Activated CD4-positive, CD25-positive, alpha-beta regulatory T cell (primary cell): ENCODE results near the gene DUSP8.

Source experiments
- DNase-seq, 4 experiments: peaks; one replicate each; lab custom pipeline; 2025; lab: John Stamatoyannopoulos, UW

DUSP8 gene

DNA sequence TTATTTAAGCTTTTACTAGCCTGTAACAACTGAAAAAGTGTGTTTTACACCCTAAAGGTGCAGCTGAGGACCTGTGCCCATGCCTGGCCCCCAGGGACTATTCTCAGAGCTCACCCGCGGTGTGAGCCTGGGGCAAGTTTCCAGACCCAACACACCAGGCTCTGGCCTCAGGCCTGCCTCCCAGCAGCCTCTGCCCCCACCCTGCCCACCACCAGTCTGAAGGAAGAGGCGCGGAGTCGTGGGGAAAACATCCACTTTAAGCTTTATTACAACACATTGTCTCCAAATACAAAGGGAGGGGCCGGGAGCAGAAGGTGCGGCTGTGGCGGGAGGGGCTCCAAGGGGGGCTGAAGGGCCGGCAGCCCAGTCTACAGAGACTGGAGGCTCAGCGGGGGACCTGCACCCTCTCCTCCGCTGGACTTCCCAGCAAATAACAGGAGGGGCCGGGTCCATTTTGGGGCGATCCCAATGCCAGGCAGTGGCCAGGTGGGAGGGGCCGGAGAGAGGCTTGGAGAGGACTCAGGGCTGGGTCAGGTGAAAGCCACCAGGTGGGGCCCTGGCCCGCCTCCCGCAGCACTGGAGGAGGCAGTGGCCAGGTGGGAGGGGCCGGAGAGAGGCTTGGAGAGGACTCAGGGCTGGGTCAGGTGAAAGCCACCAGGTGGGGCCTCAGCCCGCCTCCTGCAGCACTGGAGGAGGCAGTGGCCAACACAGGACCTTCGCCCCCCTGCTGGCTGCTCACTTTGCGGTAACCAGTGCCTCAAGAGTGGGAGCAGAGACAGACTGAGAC lies 18.1 kb downstream of the DUSP8 start:
- no peak for DNase-seq

- DNase-seq = no peak
Measured at GRCh38 chr11:1549338-1550330, 22.4 kb downstream of the DUSP8 start.

GRCh38 chr11:1548221-1549070 lies 23.6 kb downstream of the DUSP8 start:
- DNase-seq = no peak

- no peak for DNase-seq
Measured at GRCh38 chr11:1547467-1548098, 24.5 kb downstream of the DUSP8 start.

DNA sequence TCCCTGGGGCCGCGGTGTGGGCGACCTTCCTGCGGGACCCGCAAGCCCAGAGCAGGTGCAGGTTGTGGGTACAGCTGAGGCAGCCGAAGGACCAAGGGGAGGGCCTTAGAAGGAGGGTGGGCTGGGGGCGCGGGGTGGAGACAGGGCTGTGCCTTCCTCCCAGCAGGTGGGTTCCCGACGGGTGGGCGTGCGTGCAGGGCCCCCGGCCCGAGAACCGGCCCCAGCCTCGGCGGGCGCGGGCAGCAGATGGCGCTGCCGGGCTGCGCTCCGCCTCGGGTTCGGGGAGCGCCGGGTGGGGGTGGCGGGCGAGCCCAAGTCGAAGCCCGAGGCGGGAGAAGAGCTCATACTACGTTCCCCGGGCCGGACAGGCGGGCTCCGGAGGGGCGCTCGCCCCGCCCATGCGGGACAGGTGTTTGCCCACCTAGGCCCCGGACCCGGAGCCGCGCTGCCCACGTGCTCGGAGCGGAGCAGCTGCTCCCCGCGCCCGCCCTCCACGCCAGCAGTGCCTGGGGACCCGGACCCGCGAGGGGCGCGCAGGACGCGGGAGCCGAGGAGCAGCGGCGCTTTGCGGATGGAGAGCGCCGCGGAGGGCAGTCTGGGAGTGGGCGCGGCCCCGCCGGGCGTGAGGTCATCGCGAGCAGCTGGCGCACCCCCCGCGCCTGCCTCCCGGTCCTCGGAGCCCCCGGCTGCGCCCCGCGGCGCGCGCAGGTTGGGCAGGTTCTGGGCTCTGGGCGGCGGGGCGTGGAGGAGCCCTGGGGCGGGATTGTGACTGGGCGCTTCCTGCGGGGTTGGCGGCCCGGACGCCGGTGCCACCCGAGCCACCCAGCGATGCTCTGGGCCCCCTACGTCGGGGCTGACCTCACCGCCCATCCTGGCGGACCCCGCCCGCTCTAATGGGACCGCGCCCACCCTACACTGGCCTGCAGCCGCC lies 25.3 kb downstream of the DUSP8 start:
- no peak for DNase-seq

GRCh38 chr11:1546077-1546535 lies 26.0 kb downstream of the DUSP8 start:
- DNase-seq = no peak

DNA sequence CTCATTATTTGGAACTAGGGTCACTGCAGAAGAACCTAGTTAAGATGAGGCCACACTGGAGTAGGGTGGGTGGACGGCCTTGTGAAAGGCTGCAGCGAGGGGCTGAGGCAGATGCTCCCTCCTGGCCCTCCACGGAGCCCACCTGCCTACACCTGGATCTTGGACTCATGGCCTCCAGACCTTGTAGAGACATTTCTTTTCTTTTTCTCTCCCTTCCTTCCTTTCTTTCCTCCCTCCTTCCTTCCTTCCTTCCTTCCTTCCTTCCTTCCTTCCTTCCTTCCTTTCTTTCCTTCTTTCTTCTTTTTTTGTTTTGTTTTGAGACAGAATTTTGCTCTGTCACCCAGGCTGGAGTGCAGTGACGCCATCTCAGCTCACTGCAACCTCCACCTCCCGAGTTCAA lies 26.6 kb downstream of the DUSP8 start:
- no peak for DNase-seq

- DNase-seq = no peak
Measured at GRCh38 chr11:1544536-1544935, 27.5 kb downstream of the DUSP8 start.

DNA sequence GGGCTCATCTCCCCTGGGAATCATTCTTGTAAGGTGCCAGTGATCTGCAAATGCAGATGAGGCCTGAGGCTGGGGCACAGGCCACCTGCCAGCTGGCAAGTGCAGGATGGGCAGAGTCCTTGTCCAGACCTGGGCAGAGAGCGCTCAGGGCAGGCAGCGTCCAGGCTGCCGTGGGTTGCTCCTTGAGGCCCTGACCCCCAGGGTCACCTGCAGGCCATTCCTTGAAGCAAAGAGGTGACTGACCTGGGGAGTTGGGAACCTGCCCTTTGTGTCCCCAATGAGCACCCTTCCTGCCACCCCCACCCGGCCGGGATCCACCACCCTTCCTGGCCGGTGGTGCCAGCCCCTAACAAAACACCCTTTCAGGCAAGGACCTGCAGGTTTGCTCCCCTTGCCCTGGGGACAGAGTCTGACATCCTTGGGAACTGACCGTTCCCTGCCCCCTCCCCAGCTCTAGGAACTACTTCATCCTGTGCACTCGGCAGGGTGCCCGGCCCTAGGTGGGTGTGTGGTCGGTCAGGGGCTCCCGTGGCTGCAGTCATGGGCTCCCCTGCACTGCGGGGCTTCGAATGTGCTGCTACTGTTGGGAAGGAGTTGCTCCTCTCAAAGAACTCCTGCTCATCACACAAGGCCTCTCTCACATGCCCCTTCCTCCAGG lies 28.3 kb downstream of the DUSP8 start:
- no peak for DNase-seq

GRCh38 chr11:1542267-1542666 lies 29.8 kb downstream of the DUSP8 start:
- DNase-seq = no peak

- no peak for DNase-seq
Measured at GRCh38 chr11:1541474-1542204, 30.4 kb downstream of the DUSP8 start.

- DNase-seq = no peak
Measured at GRCh38 chr11:1540074-1540473, 32.0 kb downstream of the DUSP8 start.

DNA sequence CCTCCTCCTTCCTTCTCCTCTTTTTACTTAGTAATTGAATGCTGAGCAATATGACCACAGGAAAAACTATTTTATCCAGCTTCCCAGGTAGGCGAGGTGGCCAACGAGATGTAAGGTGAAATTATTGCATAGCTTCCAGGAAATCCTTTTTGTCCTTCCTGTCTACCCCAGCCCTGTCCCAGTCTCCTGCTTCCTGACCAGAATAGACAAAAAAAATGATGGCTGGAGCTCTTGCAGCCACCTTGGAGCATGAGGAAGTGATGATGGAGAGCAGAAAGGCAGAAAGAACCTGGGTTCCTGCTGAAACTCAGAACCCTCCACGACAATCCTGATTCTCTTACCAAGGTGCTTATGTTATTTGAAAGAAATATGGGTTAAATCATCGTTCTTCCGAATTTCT lies 33.9 kb downstream of the DUSP8 start:
- no peak for DNase-seq

GRCh38 chr11:1536065-1536843 lies 35.8 kb downstream of the DUSP8 start:
- no peak for DNase-seq

DNA sequence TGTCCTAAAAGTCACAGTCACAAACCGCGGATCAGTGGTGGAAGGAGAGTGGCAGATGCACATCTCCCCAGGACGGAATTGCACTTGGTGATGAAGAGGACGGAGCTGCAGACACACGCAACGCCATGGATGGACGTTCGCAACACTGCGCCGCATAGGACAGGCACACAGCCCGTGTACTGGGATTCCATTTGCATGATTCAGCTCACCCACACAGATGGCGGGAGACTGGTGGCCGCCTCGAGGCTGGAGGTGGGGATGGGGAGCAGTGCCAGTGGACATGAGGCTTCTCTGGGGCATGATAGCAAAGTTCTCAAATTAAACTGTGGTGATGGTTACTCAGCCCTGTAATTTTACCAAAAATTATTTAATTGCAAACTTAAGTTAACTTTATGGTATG lies 37.4 kb downstream of the DUSP8 start:
- no peak for DNase-seq

DNA sequence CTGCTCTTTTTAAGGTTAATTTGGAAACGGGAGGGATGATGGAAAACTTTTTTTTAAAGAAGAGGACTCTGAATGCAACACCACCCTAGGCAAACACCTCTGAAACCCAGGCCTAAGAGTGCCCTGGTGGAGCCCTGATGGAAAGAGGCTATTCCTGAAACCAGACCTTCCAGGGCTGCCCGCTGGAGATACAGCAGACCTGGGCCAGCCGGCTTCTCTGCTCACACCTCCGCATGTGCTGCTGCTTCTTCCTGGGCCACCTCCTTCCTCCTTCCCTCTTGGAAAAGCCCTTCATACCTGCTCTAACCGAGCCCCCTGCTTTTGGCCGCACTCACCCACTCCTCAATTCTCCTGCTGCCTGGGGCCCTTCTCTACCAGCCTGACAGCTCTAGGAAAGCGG lies 37.9 kb downstream of the DUSP8 start:
- no peak for DNase-seq

DNA sequence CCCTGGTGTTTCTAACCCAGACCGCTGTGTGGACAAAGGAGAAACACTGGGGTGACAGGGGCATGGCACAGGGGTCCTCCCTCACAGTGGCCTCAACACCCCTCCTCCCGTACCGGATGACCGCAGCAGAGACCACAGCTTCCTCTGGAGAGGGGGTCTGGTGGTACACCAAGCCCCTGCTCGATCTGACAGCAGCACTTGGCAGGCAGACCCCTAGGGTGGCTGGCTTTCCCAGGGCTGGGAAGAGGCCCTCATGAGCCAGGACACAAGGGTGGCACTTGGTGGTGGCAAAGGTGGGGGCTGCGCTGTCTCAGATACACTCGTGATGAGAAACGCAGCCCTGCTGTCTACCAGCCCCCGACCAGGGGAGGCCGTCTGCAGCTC lies 38.7 kb downstream of the DUSP8 start:
- no peak for DNase-seq

DNA sequence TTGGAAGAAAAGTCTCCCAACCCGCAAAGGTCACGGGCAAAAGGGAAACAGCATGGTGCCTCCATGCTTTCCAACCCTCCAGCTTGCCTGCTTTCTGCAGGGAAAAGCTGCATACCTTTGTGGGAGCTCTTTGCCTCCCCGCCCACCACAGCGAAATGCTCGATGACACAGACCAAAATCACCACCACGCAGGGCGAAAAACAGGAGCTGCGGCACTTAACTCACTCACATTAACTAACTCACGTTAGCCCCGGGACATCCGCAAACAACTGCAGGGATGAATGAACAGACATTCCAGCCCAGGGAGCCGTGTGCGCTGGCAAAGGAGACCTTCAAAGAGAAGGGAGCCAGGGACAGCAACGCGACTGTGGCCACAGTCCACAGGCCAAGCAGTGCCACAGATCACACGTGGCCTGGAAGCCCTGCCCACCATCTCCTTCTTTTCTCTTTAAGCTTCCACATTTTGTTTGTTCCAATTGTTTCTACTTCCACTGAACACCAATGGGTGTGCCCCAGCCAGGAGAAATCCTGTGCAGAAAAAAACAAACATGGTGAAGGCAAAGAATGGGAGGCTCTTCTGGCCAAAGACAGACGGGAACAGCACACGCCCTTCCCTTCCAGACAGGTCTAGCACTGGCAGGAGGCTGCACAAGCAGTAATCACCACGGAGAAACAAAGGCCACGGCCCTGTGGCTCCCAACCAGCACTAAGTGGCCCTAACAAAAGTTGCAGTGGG lies 39.3 kb downstream of the DUSP8 start:
- no peak for DNase-seq
